Esophagus (tissue), 2 donors: ENCODE measurements around the gene BCAS3. TPM values are rescaled to one million over a fixed set of nuclear protein-coding genes. Genes with fewer than 3 reads are reported as not detected.

Source experiments
- H3K27ac ChIP-seq, 2 donors: one replicate each; pipeline ENCODE4 v1.5.1; 2013; ENCODE audit warnings: low read depth in 2 of 2, mild to moderate bottlenecking in 2 of 2, inconsistent platforms in 1 of 2, low read length in 1 of 2, moderate library complexity in 1 of 2
- H3K27me3 ChIP-seq, 2 donors: one replicate each; pipeline ENCODE4 v1.6.1; 2013; ENCODE audit warnings: low read length in 2 of 2, control low read depth in 1 of 2, mild to moderate bottlenecking in 1 of 2; ENCODE audit not compliant: insufficient read depth in 2 of 2, control insufficient read depth in 1 of 2
- H3K36me3 ChIP-seq, 2 donors: one replicate each; pipeline ENCODE4 v1.6.1; 2013; ENCODE audit warnings: low read length in 1 of 2; ENCODE audit not compliant: control insufficient read depth in 2 of 2, insufficient read depth in 2 of 2
- H3K4me1 ChIP-seq, 2 donors: one replicate each; pipeline ENCODE4 v1.6.1; 2013; ENCODE audit warnings: low read length in 1 of 2; ENCODE audit not compliant: control insufficient read depth in 2 of 2, insufficient read depth in 2 of 2
- H3K4me3 ChIP-seq, 2 donors: one replicate each; pipeline ENCODE4 v1.5.1; 2013; ENCODE audit warnings: low read length in 2 of 2, mild to moderate bottlenecking in 2 of 2, low read depth in 1 of 2, moderate library complexity in 1 of 2
- H3K9me3 ChIP-seq, 2 donors: one replicate each; pipeline ENCODE4 v1.6.1; 2013; ENCODE audit warnings: mild to moderate bottlenecking in 2 of 2, low read depth in 1 of 2, low read length in 1 of 2, moderate library complexity in 1 of 2; ENCODE audit not compliant: control insufficient read depth in 2 of 2, insufficient read depth in 1 of 2
- WGBS, 2 donors: extraction: QIAGEN DNeasy Blood & Tissue Kit; methylation state at CpG; one replicate each; pipeline ENCODE4 v1.1.7; 2013; 5-methylcytosine and 5-hydroxymethylcytosine counted together
- polyA plus RNA-seq, 2 donors: library from polyadenylated mRNA; stranded (reverse); fragments of 200-250 nt; gene quantifications; one replicate each; pipeline ENCODE4 v1.2.3, GENCODE V29; 2013
- donor health status: healthy with polysubstance abuse.
- donor health status: Bipolar disorder and iron deficiency.

The BCAS3 gene
- polyA plus RNA-seq, 2 donors: 4.7 to 6.6 TPM

GRCh38 chr17:60645918-60646523 is 31.6 kb upstream of the BCAS3 start:
- Histone ChIP-seq H3K27ac (no peak overlapping the region), H3K36me3 (peaks cover 0 to 3% of the 10 kb centered on the region in 2 donors), H3K4me1 (no peaks in the 10 kb centered on the region), H3K9me3 (no peaks in the 10 kb centered on the region), H3K27me3 (no peaks in the 10 kb centered on the region), H3K4me3 (no peak overlapping the region)
- whole genome bisulfite sequencing, 2 donors: 93 to 95% methylated on average over 3 of the region's 3 CpGs

- WGBS, 2 donors: 79 to 86% methylated on average over 3 of the region's 3 CpGs
Measured at GRCh38 chr17:60646701-60647100, 30.9 kb upstream of the BCAS3 start.

GRCh38 chr17:60647705-60648104 is 29.9 kb upstream of the BCAS3 start:
- Histone ChIP-seq H3K4me3 (no peak overlapping the region), H3K4me1 (no peaks in the 10 kb centered on the region), H3K27ac (no peak overlapping the region), H3K9me3 (no peaks in the 10 kb centered on the region), H3K27me3 (no peaks in the 10 kb centered on the region), H3K36me3 (peaks cover 0 to 3% of the 10 kb centered on the region in 2 donors)
- WGBS, 2 donors: 83 to 94% methylated on average over 1 of the region's 1 CpG

More at GRCh38 chr17:60646701-60647100, 30.9 kb upstream of the BCAS3 start:
- no peak overlapping the region for H3K4me3 ChIP-seq
- no peak overlapping the region for H3K27ac ChIP-seq
- H3K4me1 ChIP-seq: no peaks in the 10 kb centered on the region
- peaks cover 0 to 3% of the 10 kb centered on the region in 2 donors for H3K36me3 ChIP-seq
- no peaks in the 10 kb centered on the region for H3K27me3 ChIP-seq
- no peaks in the 10 kb centered on the region for H3K9me3 ChIP-seq

DNA sequence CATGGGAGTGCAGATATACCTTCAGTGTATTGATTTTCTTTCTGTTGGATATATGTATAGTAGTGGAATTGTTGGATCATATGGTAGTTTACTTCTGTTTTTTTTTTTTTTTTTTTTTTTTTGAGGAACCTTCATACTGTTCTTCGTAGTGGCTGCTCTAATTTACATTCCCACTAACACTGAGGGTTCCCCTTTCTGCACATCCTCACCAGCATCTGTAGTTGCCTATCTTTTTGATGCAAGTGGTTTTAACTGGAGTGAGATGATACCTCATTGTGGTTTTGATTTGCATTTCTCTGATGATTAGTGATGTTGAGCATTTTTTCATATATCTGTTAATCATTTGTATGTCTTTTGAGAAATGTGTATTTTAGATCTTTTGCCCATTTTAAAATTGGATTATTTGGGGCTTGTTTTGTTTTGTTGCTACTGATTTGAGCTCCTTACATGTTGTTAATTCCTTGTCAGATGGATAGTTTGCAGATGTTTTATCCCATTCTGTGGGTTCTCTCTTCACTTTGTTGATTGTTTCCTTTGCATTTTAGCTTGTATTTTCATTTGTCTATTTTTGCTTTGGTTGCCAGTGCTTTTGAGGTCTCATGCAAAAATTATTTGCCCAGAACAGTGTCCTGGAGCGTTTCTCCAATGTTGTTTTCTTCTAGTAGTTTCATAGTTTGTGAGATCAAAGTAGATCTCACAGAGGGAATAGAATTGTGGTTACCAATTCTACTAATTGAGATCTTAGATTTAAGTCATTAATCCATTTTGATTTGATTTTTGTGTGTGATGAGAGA is 25.0 kb upstream of the BCAS3 start:
- no peak overlapping the region for H3K4me3 ChIP-seq
- 81 to 87% methylated on average over 2 of the region's 2 CpGs for WGBS, 2 donors
- no peaks in the 10 kb centered on the region for H3K4me1 ChIP-seq
- no peaks in the 10 kb centered on the region for H3K9me3 ChIP-seq
- peaks cover 0 to 3% of the 10 kb centered on the region in 2 donors for H3K36me3 ChIP-seq
- H3K27me3 ChIP-seq: no peaks in the 10 kb centered on the region
- H3K27ac ChIP-seq: no peak overlapping the region

DNA sequence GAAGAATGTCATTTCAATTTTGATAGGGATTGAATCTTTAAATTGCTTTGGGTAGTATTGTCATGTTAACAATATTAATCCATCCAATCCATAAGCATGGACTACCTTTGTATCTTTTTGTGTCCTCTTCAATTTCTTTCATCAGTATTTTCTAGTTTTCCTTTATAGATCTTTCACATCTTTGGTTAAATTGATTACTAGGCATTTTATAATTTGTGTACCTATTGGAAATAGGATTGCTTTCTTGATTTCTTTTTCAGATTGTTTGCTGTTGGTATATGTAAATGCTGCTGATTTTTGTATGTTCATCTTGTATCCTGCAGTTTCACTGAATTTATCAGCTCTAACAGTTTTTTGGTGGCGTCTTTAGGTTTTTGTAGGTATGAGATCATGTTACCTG is 24.1 kb upstream of the BCAS3 start:
- Histone ChIP-seq H3K4me3 (no peak overlapping the region), H3K27ac (no peak overlapping the region), H3K4me1 (no peaks in the 10 kb centered on the region), H3K27me3 (no peaks in the 10 kb centered on the region), H3K9me3 (no peaks in the 10 kb centered on the region), H3K36me3 (peaks cover 0 to 3% of the 10 kb centered on the region in 2 donors)
- 94 to 100% methylated on average over 1 of the region's 1 CpG for WGBS, 2 donors

GRCh38 chr17:60656499-60656898 is 21.2 kb upstream of the BCAS3 start:
- Histone ChIP-seq H3K4me1 (no peaks in the 10 kb centered on the region), H3K36me3 (no peaks in the 10 kb centered on the region), H3K27ac (no peak overlapping the region), H3K9me3 (no peaks in the 10 kb centered on the region), H3K27me3 (no peaks in the 10 kb centered on the region), H3K4me3 (no peak overlapping the region)
- WGBS, 2 donors: 96 to 99% methylated on average over 5 of the region's 5 CpGs

GRCh38 chr17:60659156-60659555 is 18.5 kb upstream of the BCAS3 start:
- Histone ChIP-seq H3K4me3 (no peak overlapping the region), H3K36me3 (no peaks in the 10 kb centered on the region), H3K27me3 (no peaks in the 10 kb centered on the region), H3K27ac (no peak overlapping the region), H3K9me3 (no peaks in the 10 kb centered on the region), H3K4me1 (no peaks in the 10 kb centered on the region)
- 67 to 70% methylated on average over 1 of the region's 1 CpG for WGBS, 2 donors

DNA sequence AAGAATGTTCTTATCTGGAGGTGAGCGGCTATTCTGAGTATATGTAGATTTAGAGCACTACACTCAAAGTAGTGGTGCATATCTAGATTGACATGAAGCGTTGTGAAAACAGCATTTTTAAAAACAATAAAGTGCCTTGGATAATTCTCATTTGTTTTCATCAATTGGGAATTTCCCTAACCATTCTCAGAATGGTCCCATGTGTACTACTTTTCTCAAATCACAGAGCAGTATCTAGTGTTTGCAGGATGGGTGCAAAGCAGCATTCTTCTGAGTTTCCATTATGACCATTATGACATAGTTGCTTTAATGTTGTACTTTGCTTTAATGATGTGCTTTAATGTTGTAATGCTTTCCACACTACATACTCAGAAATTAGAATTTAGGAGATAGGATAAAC is 16.2 kb upstream of the BCAS3 start:
- no peaks in the 10 kb centered on the region for H3K4me1 ChIP-seq
- no peaks in the 10 kb centered on the region for H3K9me3 ChIP-seq
- H3K36me3 ChIP-seq: peaks cover 0 to 3% of the 10 kb centered on the region in 2 donors
- no peak overlapping the region for H3K27ac ChIP-seq
- 95 to 96% methylated on average over 2 of the region's 2 CpGs for WGBS, 2 donors
- no peaks in the 10 kb centered on the region for H3K27me3 ChIP-seq
- H3K4me3 ChIP-seq: no peak overlapping the region

DNA sequence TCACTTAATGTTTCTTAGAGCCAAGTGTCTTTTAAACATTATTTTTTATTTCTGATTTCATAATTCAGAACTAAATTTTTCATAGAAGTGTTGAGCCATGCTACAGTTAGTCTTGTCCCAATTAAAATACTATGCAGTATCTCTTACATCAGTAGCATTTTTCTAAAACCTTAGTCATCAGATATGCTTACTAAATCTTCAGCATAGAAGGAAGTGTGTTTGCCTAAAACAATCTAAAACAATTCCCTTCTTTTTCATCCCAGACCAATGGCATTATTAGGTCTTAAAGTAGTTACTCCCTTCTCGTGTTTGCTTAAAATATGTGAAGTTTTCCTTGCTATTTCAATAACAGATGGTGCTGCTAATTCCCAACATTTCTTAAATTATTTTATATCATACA is 13.6 kb upstream of the BCAS3 start:
- no peaks in the 10 kb centered on the region for H3K9me3 ChIP-seq
- H3K4me3 ChIP-seq: no peak overlapping the region
- H3K27ac ChIP-seq: no peak overlapping the region
- WGBS, 2 donors: 70 to 74% methylated on average over 1 of the region's 1 CpG
- H3K4me1 ChIP-seq: no peaks in the 10 kb centered on the region
- H3K36me3 ChIP-seq: peaks cover 0 to 3% of the 10 kb centered on the region in 2 donors
- H3K27me3 ChIP-seq: no peaks in the 10 kb centered on the region

DNA sequence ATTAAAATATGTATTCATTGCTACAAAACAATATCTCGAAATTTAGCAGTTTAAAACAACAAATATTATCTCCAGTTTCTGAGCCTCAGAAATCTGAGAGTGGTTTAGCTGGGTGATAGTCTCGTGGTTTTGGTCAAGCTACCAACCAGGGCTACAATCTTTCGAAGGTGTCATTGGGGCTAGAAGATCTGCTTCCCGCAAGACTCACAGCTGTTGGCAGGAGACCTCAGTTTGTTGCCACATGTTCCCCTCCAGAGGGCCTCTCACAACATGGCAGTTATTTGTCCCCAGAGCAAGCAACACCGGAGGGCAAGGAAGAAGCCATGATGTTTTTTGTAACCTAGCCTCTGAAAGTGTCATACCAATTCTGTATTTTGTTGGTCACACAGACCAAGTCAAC is 12.0 kb upstream of the BCAS3 start:
- Histone ChIP-seq H3K9me3 (no peaks in the 10 kb centered on the region), H3K27ac (no peak overlapping the region), H3K4me1 (no peaks in the 10 kb centered on the region), H3K27me3 (no peaks in the 10 kb centered on the region), H3K36me3 (peaks cover 0 to 3% of the 10 kb centered on the region in 2 donors), H3K4me3 (no peak overlapping the region)
- whole genome bisulfite sequencing, 2 donors: 95 to 96% methylated on average over 5 of the region's 5 CpGs
